Astrocyte of the cerebellum (primary cell): ENCODE results near the gene ACTL7A.

Source experiments
- DNase-seq: peaks from one replicate; pipeline ENCODE4 v3.0.0-alpha.2; 2011; ENCODE audit warnings: low read depth
- H3K4me3 ChIP-seq: 2 replicates; pipeline ENCODE4 v1.5.1; 2011; ENCODE audit warnings: mild to moderate bottlenecking, low read depth, low read length, moderate library complexity
- CTCF ChIP-seq: IDR thresholded peaks from 2 replicates; pipeline ENCODE4 v1.5.1; 2012; ENCODE audit warnings: low read length, low read depth, moderate library complexity, mild to moderate bottlenecking; ENCODE audit errors: missing control alignments
- in situ Hi-C: cut with HindIII; loops from 2 replicates; pipeline ENCODE4 v1.10.0; 2017; ENCODE audit warnings: low sequenced_read_pairs

ACTL7A gene

GRCh38 chr9:108861997-108862396 is at the start of gene ACTL7A:
Gene ACTL7A, plus strand, starts transcription at chr9:108862266. Its CDS starts 57 bp downstream, at chr9:108862323.
- in situ Hi-C loops: no loop called here
- no peak for TF ChIP-seq CTCF
- no peak for DNase-seq
- no peak within 1 kb of the TSS for H3K4me3 ChIP-seq

- in situ Hi-C loops: no loop called here
- H3K4me3 ChIP-seq: no peak overlapping the region
- TF ChIP-seq CTCF: no peak
- no peak for DNase-seq
These were observed 49.6 kb upstream of the ACTL7A start for GRCh38 chr9:108812396-108813025.

GRCh38 chr9:108813951-108814601 is 48.0 kb upstream of the ACTL7A start:
- TF ChIP-seq CTCF: peak; percentile 26
- in situ Hi-C loops: no loop called here

GRCh38 chr9:108815156-108815555 is 46.9 kb upstream of the ACTL7A start:
- DNase-seq: no peak
- in situ Hi-C loops: no loop called here
- no peak for TF ChIP-seq CTCF
- H3K4me3 ChIP-seq: no peak overlapping the region

More at GRCh38 chr9:108813951-108814601, 48.0 kb upstream of the ACTL7A start:
- H3K4me3 ChIP-seq: no peak overlapping the region
- peak; percentile 1 for DNase-seq

- H3K4me3 ChIP-seq: no peak overlapping the region
- no peak for TF ChIP-seq CTCF
- DNase-seq: no peak
- in situ Hi-C loops: no loop called here
These were observed 46.0 kb upstream of the ACTL7A start for GRCh38 chr9:108816037-108816436.

GRCh38 chr9:108823829-108824228 is 38.2 kb upstream of the ACTL7A start:
- TF ChIP-seq CTCF: no peak
- no peak for DNase-seq
- no peak overlapping the region for H3K4me3 ChIP-seq
- in situ Hi-C loops: no loop called here
